Ascending aorta (tissue), 2 donors: ENCODE data around the gene GSAP. TPM values are rescaled to one million over a fixed set of nuclear protein-coding genes. Genes with fewer than 3 reads are reported as not detected.
"Not testable (repeated sequence)": the region's sequence is repeated elsewhere in the genome, so short reads cannot be mapped to it uniquely, and the experiment has no call there.

Source experiments
- DNase-seq, 2 donors: peaks; one replicate each; pipeline ENCODE4 v3.0.0-alpha.2; 2019; ENCODE audit warnings: low spot score in 2 of 2
- H3K27ac ChIP-seq, 2 donors: fragments of 200-600 bp; sonication (generic); one replicate each; pipeline ENCODE4 v1.5.1; 2016 to 2017; ENCODE audit warnings: mild to moderate bottlenecking in 1 of 2
- H3K27me3 ChIP-seq: fragments of 200-600 bp; sonication (generic); one replicate; pipeline ENCODE4 v1.5.1; 2017
- H3K36me3 ChIP-seq, 2 donors: fragments of 200-600 bp; sonication (generic); one replicate each; pipeline ENCODE4 v1.5.1; 2016
- H3K4me1 ChIP-seq, 2 donors: fragments of 200-600 bp; sonication (generic); one replicate each; pipeline ENCODE4 v1.5.1; 2016 to 2017; ENCODE audit warnings: mild to moderate bottlenecking in 1 of 2
- H3K4me3 ChIP-seq, 2 donors: fragments of 200-600 bp; sonication (generic); one replicate each; pipeline ENCODE4 v1.5.1; 2016 to 2017; ENCODE audit warnings: mild to moderate bottlenecking in 1 of 2
- H3K9me3 ChIP-seq, 2 donors: fragments of 200-600 bp; sonication (generic); one replicate each; pipeline ENCODE4 v1.5.1; 2016
- intact Hi-C: fragments of 100-400 bp; cut with DNase I; formaldehyde crosslinking; loops from one replicate; pipeline ENCODE4 v1.15.1; 2023
- total RNA-seq: library from RNA; depleted of rRNA; stranded (reverse); fragments of >200 nt; gene quantifications from one replicate; pipeline ENCODE4 v1.1.0, GENCODE V29; 2016
- TF ChIP-seq, protein P1 (sequence below), 3 experiments: fragments of 200-600 bp in 2 of 3; fragments of 450-650 bp in 1 of 3; sonication (generic) in 2 of 3; IDR thresholded peaks; one replicate each; pipeline ENCODE4 v1.5.1; 2016 to 2019; ENCODE audit warnings: antibody characterized with exemption in 3 of 3, mild to moderate bottlenecking in 1 of 3, moderate library complexity in 1 of 3

The GSAP gene
- total RNA-seq, 1 donor from 2014 or later, result 10.9 TPM

DNA sequence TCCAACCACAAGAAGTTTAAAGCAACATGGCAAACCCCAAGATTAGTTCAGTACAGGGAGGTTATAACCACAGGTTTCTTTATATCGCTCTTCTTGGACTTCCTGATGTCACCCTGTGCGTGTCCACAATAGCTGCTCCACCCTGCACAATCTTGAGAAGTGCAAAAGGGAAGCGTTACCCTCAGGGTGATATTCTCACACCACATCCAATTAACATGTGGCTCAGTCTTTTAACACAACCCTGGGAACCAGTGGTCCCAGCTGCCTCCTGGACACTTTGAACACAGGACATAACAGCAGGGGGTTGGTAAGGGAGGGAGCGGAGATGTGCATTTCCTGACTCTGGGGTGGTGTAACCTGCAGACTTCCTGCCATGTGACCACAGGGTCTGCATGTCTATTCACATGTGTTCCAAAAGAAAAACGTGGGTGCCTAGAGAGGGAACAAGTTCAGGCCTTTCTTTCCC, 64.6 kb downstream of the GSAP start:
- Histone ChIP-seq H3K36me3 (no peaks in the 10 kb centered on the region), H3K4me1 (no peaks in the 10 kb centered on the region), H3K4me3 (no peak overlapping the region), H3K9me3 (no peaks in the 10 kb centered on the region), H3K27me3 (no peaks in the 10 kb centered on the region), H3K27ac (no peak overlapping the region)
- DNase-seq, result no peak
- intact Hi-C loops, result no loop called here
- TF ChIP-seq, protein P1, sequence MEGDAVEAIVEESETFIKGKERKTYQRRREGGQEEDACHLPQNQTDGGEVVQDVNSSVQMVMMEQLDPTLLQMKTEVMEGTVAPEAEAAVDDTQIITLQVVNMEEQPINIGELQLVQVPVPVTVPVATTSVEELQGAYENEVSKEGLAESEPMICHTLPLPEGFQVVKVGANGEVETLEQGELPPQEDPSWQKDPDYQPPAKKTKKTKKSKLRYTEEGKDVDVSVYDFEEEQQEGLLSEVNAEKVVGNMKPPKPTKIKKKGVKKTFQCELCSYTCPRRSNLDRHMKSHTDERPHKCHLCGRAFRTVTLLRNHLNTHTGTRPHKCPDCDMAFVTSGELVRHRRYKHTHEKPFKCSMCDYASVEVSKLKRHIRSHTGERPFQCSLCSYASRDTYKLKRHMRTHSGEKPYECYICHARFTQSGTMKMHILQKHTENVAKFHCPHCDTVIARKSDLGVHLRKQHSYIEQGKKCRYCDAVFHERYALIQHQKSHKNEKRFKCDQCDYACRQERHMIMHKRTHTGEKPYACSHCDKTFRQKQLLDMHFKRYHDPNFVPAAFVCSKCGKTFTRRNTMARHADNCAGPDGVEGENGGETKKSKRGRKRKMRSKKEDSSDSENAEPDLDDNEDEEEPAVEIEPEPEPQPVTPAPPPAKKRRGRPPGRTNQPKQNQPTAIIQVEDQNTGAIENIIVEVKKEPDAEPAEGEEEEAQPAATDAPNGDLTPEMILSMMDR (IDR thresholded peaks at IDR 0.05), result no peak

DNA sequence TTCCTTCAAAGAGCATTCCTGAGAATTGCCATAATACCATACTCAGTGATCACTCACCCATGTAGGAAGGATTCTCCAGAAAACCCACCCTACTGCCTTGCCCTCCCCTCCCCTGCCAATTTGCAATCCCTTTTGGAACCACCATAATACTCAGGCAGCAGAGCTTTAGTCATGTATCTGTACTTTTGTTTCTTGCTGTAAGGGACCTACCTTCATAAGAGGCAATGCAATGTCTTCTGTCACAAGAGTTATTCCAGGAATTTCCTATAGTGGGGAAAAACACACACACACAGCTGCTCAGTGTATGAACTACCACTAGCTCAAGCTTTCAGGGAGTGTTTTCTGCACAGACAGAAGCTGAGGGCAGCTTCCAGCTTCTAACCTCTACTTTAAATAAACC, 67.0 kb downstream of the GSAP start:
- no peak for DNase-seq
- H3K27ac ChIP-seq, result no peak overlapping the region
- H3K27me3 ChIP-seq, result no peaks in the 10 kb centered on the region
- no peaks in the 10 kb centered on the region for H3K36me3 ChIP-seq
- TF ChIP-seq, protein P1 (IDR thresholded peaks at IDR 0.05), result no peak
- intact Hi-C loops, result no loop called here
- no peaks in the 10 kb centered on the region for H3K4me1 ChIP-seq
- no peaks in the 10 kb centered on the region for H3K9me3 ChIP-seq
- no peak overlapping the region for H3K4me3 ChIP-seq

DNA sequence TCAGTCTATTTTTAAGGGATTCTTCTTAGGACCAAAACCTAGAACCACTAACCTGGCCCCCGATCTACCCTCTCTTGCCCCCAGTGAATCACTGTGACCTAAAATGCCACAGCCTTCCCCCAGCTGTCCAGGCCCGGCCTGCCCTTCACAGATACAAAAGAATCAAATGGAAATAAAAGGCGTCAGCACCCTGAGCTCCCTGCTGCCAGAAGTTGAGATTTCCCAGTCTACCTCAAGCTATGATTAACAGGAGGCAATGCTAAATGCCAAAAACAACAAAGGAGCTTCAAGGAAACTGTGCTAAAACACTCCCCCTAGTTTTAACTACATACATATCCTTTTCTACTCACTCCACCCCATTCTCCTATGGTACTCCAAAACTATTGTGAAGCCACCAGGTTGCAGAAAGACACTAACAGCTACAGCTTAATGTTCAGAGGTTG, 67.8 kb downstream of the GSAP start:
- Histone ChIP-seq H3K9me3 (no peaks in the 10 kb centered on the region), H3K4me3 (no peak overlapping the region), H3K27ac (peak overlapping the region; percentile 35 to 36), H3K36me3 (no peaks in the 10 kb centered on the region), H3K27me3 (no peaks in the 10 kb centered on the region), H3K4me1 (no peaks in the 10 kb centered on the region)
- DNase-seq, result no peak
- intact Hi-C loops, result no loop called here
- TF ChIP-seq, protein P1 (IDR thresholded peaks at IDR 0.05), result peak in 1 of 3 experiments; percentile 5

DNA sequence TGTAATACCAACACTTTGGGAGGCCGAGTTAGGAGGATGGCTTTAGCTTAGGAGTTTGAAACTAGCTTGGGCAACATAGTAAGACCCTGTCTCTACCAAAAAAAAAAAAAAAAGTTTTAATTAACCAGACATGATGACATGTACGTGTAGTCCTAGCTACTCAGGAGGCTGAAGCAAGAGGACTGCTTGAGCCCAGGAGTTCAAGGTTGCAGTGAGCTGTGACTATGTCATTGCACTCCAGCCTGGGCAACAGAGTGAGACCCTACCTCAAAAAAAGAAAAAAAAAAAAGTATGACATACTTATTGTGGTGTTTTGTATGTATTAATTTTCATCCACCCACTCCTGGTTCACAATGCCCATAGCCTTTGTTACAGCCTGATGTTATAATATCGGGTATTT, 69.7 kb downstream of the GSAP start:
- Histone ChIP-seq H3K4me1 (no peaks in the 10 kb centered on the region), H3K36me3 (no peaks in the 10 kb centered on the region), H3K27me3 (no peaks in the 10 kb centered on the region), H3K27ac (no peak overlapping the region), H3K4me3 (no peak overlapping the region), H3K9me3 (no peaks in the 10 kb centered on the region)
- no peak for DNase-seq
- intact Hi-C loops, result no loop called here
- TF ChIP-seq, protein P1 (IDR thresholded peaks at IDR 0.05), result no peak

DNA sequence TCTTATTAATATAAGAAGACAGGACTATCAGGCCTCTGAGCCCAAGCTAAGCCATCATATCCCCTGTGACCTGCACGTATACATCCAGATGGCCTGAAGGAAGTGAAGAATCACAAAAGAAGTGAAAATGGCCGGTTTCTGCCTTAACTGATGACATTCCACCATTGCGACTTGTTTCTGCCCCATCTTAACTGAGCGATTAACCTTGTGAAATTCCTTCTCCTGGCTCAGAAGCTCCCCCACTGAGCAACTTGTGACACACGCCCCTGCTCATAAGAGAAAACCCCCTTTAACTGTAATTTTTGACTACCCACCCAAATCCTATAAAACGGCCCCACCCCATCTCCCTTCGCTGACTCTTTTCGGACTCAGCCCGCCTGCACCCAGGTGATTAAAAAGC, 70.7 kb downstream of the GSAP start:
- intact Hi-C loops, result not testable (repeated sequence)

DNA sequence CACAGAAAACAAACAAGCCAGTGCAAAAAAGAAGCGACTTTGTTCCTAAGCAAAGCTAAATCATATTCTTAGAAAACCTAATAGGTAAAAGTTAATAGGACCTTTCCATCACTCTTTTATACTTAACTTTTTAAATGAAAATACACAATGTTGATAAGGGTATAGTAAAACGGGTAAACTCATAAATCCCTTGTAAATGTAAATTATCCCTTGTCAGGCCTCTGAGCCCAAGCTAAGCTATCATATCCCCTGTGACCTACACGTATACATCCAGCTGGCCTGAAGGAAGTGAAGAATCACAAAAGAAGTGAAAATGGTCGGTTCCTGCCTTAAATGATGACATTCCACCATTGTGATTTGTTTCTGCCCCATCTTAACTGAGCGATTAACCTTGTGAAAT, 76.4 kb downstream of the GSAP start:
- DNase-seq, result no peak
- Histone ChIP-seq H3K27me3 (no peaks in the 10 kb centered on the region), H3K4me3 (no peak overlapping the region), H3K9me3 (no peaks in the 10 kb centered on the region), H3K27ac (no peak overlapping the region), H3K36me3 (no peaks in the 10 kb centered on the region), H3K4me1 (peaks cover 0 to 8% of the 10 kb centered on the region in 2 donors)
- intact Hi-C loops, result no loop called here
- TF ChIP-seq, protein P1 (IDR thresholded peaks at IDR 0.05), result no peak

More for the DNA sequence above, 70.7 kb downstream of the GSAP start:
- H3K4me1 ChIP-seq, H3K9me3 ChIP-seq, H3K4me3 ChIP-seq, H3K27ac ChIP-seq, H3K27me3 ChIP-seq, DNase-seq, H3K36me3 ChIP-seq: not testable (repeated sequence)
